ENCODE measurements around the gene FRMD8. TPM values are rescaled to one million over a fixed set of nuclear protein-coding genes. Genes with fewer than 3 reads are reported as not detected.

FRMD8 gene
- total and polyA plus RNA-seq, 9 of the 15 experiments (the other 6 are each of a cell fraction or from before 2014, with no cell fraction given): 4.5 to 54.5 (median 15.8) TPM

DNA sequence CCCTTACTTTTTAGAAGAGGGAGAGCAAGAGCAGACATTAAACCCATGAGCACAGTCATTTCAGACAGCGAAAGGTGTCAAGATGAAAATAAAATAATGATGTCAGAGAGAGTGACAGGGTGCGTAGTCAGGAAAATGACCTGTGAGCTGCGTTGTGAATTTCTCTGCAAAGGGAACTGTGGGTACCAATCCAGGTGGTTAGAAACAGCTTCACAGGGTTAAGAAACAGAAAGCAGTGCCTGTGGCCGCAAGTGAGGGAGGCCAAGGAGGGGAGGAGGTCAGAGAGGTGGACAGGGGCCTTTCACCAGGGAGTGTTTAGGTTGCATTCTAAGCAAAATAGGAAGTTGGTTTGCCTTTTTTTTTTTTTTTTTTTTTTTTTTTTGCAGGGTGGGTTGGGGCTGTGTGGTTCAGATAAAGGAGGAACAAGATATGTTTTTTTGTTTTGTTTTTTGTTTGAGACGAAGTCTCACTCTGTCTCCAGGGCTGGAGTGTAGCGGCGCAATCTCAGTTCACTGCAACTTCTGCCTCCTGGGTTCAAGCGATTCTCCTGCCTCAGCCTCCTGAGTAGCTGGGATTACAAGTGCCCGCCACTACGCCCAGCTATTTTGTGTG, 24.0 kb upstream of the FRMD8 start:
- peak; percentile 54 for ATAC-seq
- Histone ChIP-seq H3K4me2 (ENCODE audit: insufficient read depth, low read length) (peak overlapping the region; percentile 57), H3K9me1 (ENCODE audit: control insufficient read depth, insufficient read depth, low read length) (no peaks in the 10 kb centered on the region), H4K20me1 (replicated peaks; ENCODE audit: control insufficient read depth, insufficient read depth, low read length) (no peaks in the 10 kb centered on the region), H3K27ac (ENCODE audit: extremely low read depth, low read depth, low read length) (peak overlapping the region; percentile 39; the same call in 1 of the 3 replicates), H3K9ac (ENCODE audit: insufficient read depth in 1 of 2, low read depth in 2 of 2, low read length in 2 of 2) (peak overlapping the region in 1 of 2 experiments; percentile 69; a peak in 1 of 4 replicates), H3K79me2 (ENCODE audit: control insufficient read depth, insufficient read depth, low read length) (peaks cover 6% of the 10 kb centered on the region; the same call in 2 of the 3 replicates), H3K27me3 (ENCODE audit: control insufficient read depth in 2 of 2, insufficient read depth in 2 of 2, low read length in 2 of 2) (no peaks in the 10 kb centered on the region), H3K4me3 (no peak overlapping the region), H2AFZ (ENCODE audit: low read depth, low read length) (peak overlapping the region; percentile 49; the same call in 1 of the 2 replicates), H3K36me3 (ENCODE audit: control insufficient read depth, insufficient read depth, low read length) (no peaks in the 10 kb centered on the region), H3K4me1 (replicated peaks in 1 of 2; ENCODE audit: control insufficient read depth in 2 of 2, insufficient read depth in 2 of 2, low read length in 2 of 2) (peaks cover 27 to 33% of the 10 kb centered on the region in 2 experiments; a peak in 4 of 5 replicates), H3K9me3 (replicated peaks; ENCODE audit: control insufficient read depth, insufficient read depth, low read depth, low read length) (no peaks in the 10 kb centered on the region)
- BruUV-seq (replicated peaks): no TSS peak
- intact Hi-C loops (cut with micrococcal nuclease): no loop called here
- no peak for FAIRE-seq
- WGBS (ENCODE audit: insufficient coverage, low coverage, missing lambda C conversion rate): 27% methylated on average over 10 of the region's 10 CpGs
- in situ Hi-C loops (cut with MboI): no loop called here
- POLR2A ChIA-PET: interaction anchor here (0.5 to 2.7 kb wide), 14 partner anchors 8 to 145 kb away, joined by 3 to 13 read pairs (median 3); partner anchors contain the start of genes MALAT1, NEAT1 and TIGD3
- CTCF ChIA-PET (ENCODE audit: low intra/inter-chr PET ratio): interaction anchor here (0.6 kb wide), 1 partner anchor 50 kb away, joined by 3 read pairs; no protein-coding TSS in a partner anchor
- peak in 2 of 4 experiments; percentile 57 to 68 for DNase-seq (ENCODE audit: extremely low read depth in 1 of 4, low spot score in 3 of 4)
- TF ChIP-seq TAL1 (IDR thresholded peaks at IDR 0.05) (peak; percentile 62), HMBOX1 (IDR thresholded peaks at IDR 0.05) (no peak), ZNF431 (CRISPR knock-in tag; IDR thresholded peaks at IDR 0.05) (no peak), HLTF (IDR thresholded peaks at IDR 0.05) (0 out of 2 replicates have a peak, but pooled peaks have one; percentile 18), ZNF639 (CRISPR knock-in tag; conservative IDR thresholded peaks at IDR 0.05 in 1 of 2, IDR thresholded peaks at IDR 0.05 in 1 of 2) (peak in 1 of 2 experiments; percentile 67; a peak in 2 of 4 replicates), KDM1A (IDR thresholded peaks at IDR 0.05) (0 out of 4 replicates have a peak, but pooled peaks of 1 of the 2 experiments have one; percentile 26), ZNF699 (CRISPR knock-in tag; IDR thresholded peaks at IDR 0.05; ENCODE audit: insufficient replicate concordance) (no peak), MEF2D (tag; conservative IDR thresholded peaks at IDR 0.05; ENCODE audit: low read depth) (0 out of 2 replicates have a peak, but pooled peaks have one; percentile 23), NCOR1 (IDR thresholded peaks at IDR 0.05) (peak; percentile 36; the same call in 1 of the 2 replicates), SMARCE1 (IDR thresholded peaks at IDR 0.05) (peak; percentile 86), MAX (CRISPR knock-in tag; IDR thresholded peaks at IDR 0.05) (0 out of 2 replicates have a peak, but pooled peaks have one; percentile 16), MAZ (CRISPR knock-in tag; conservative IDR thresholded peaks at IDR 0.05 in 1 of 2, IDR thresholded peaks at IDR 0.05 in 1 of 2) (peak in 1 of 2 experiments; percentile 52; a peak in 1 of 4 replicates), E2F6 (IDR thresholded peaks at IDR 0.05; ENCODE audit: borderline replicate concordance in 1 of 2, extremely low read depth in 1 of 2, insufficient read depth in 1 of 2, insufficient read length in 1 of 2, low read depth in 1 of 2, low read length in 1 of 2, poor library complexity in 1 of 2, severe bottlenecking in 1 of 2) (no peak), CBX5 (IDR thresholded peaks at IDR 0.05; ENCODE audit: borderline replicate concordance, low read depth) (no peak), TRIM24 (IDR thresholded peaks at IDR 0.05) (no peak), FOXK2 (conservative IDR thresholded peaks at IDR 0.05 in 1 of 2, IDR thresholded peaks at IDR 0.05 in 1 of 2; ENCODE audit: low read depth in 2 of 2) (peak in 1 of 2 experiments; percentile 43; a peak in 1 of 4 replicates)

All from K562 (cell line).